Central memory CD4-positive, alpha-beta T cell (primary cell): Measurements from ENCODE around the gene AKAP13.
"Not testable (repeated sequence)": the region's sequence is repeated elsewhere in the genome, so short reads cannot be mapped to it uniquely, and the experiment has no call there.

Source experiments
- DNase-seq: peaks from one replicate; pipeline ENCODE4 v3.0.0; 2022

Gene AKAP13

GRCh38 chr15:85639752-85640381 is 259.5 kb downstream of the AKAP13 start:
- DNase-seq = no peak

DNA sequence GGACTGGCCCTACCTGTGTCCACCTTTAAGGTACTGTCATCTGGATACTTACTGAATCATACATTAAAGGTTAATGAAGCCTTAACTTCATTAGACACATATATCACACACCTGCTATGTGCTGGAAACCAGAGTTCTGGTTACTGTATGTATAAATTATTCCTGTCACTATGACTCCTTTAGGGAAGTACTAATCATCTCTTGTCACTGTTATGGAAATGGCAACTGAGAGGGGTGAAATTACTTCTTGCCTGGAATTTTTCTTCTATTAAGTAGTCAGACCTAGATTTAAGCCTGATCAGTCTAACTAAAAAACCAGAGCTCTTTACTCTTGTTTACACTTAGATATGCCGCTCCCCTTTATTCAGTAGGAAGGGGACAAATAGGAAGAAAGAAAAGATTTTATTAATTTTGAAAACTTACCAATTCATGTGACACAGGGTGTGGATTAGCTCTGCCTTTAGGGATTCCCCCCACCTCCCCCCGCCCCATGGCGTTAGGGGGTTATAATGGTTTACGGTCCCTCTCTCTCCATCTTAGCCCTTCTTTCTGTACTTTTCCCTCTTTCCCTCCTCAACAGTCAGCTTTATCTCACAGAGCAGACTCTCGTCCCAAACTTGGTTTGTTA is 261.8 kb downstream of the AKAP13 start:
- no peak for DNase-seq

- DNase-seq = no peak
These were observed 262.3 kb downstream of the AKAP13 start for GRCh38 chr15:85642693-85643066.

DNA sequence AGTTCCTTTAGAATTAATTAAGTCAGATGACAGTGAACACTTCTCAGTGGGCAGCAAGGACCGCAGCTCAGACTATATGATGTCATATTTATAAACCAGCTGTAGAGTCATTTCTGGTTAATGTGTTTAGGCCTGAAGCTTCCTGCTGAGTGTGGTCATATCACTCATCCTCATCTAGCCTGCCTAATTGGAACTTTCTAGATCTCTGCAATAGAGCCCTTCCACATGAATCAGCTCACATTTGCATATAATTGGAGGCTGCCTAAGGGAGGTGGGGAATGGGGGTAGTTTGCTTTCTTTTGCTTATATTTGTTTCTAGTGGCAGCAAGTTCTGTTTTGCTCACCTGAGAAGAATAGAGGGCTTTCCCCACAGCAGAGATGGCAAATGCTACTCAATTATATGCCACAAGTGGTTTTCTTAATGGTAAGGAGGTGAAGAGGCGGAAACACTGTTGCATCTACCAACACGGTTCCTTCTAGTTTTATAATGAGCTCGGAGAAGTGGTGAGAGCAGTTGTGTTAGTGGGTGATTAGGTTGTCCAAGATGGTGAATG is 266.2 kb downstream of the AKAP13 start:
- peak; percentile 45 for DNase-seq

DNA sequence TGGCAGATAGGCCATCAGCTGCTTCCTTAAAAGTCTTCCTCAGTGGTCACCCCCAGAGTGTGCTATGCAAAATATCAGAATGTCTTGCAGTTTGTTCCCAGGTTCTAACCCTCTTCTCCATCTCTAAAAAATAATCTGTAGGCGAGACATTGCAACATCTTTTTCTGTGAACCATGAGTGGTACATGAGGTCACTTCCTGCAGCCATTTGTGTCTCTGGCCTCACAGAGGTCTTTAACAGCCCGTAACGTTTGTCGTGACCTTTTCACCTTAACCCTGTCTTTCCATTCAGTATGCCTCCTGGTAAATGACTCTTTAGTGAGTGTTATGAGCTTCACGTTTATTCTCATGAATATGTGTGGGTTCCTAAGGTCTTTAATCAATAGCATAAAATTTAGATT is 269.0 kb downstream of the AKAP13 start:
- DNase-seq = no peak

DNA sequence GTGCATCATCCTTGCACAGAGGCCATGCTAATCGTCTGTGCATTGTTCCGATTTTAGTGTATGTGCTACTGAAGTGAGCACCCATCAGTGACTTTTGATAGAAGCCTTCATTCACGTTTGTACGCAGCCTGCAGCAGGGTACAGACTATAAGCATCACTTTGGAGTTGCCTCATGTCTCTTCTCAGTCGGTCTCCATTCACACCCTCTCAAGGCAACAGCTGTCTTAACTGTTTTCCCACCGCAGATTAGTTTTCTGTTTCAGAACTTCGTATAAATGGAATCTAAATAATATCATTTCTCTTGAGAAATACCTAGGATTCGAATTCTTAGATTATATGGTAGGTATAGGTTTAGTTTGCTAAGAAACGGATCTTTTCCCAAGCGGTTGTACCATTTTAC is 271.1 kb downstream of the AKAP13 start:
- DNase-seq = no peak

DNA sequence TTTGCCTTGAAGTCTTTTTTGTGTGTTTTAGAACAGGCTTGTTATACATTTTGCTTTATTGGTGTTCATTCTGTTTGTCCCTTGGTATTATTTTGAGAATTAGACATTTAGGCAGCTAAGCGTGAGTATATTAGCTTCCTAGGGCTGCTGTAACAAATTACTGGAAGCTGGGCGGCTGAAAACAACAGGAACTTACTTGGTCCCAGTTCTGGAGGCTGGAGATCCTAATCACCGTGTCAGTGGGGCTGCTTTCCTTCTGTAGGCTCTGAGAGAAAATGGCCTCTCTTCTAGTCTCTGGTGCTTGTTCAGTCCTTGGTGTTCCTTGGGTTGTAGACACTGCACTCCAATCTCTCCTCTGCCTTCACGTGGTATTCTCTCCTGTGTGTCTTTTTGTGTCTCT is 272.1 kb downstream of the AKAP13 start:
- DNase-seq = no peak

- no peak for DNase-seq
These were observed 276.7 kb downstream of the AKAP13 start for GRCh38 chr15:85657132-85657531.

DNA sequence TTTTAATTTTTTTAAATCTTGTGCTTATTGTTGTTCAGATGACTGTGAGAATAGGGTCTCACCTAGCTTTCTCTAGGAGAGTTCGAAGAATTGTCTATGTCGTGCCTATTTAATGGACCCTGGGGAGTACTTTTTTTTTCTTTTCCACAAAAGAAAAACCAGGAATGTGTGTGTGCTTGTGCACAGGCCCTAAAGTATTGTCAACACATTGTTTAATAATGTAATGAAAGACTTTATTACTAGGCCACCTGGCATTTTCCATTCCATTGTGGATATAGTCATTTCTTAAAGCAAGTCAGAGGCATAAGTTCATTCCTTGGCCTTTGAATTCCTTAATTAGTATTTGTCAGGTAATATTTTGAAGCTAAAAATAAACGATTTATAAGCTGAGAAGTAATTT is 278.4 kb downstream of the AKAP13 start:
- no peak for DNase-seq

GRCh38 chr15:85661859-85662258 is 281.5 kb downstream of the AKAP13 start:
- no peak for DNase-seq

- DNase-seq = not testable (repeated sequence)
These were observed 285.3 kb downstream of the AKAP13 start for GRCh38 chr15:85665677-85666076.

- DNase-seq = peak; percentile 87
These were observed 287.4 kb downstream of the AKAP13 start for GRCh38 chr15:85667491-85668424.

- DNase-seq = no peak
These were observed 290.8 kb downstream of the AKAP13 start for GRCh38 chr15:85671156-85671555.

DNA sequence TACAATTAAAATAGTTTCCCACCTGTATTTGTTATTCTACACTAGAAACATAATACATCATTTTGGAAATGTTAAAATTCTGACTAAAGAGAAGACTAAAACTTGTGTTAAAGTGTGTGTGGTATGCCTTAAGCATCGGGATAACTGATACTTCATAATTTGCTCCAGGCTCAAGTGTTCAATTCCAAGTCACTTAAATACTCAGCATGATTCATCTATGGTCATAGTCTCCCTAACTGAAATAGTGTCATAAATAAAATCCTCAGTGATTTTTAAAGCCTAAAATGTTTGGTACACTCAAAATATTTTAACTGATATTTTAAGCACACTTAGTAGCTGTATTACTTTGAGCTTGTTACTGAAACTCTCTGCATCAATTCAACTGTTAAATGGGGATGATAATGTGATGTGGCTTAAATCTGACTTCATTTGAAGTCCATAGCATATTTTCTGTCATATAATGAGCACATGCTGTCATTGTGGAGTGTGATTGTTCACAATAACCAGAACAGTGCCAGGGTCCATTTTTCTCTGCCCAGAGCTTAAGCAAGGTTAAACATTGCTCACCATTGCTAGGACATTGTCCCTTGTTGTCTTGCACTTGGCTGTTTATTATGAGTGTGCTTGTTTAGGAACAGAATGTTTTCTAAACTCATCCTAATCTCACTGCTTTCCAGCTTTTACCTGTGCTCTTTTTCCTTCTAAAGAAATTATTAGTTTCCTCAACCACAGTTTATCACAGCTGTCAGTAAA is 292.1 kb downstream of the AKAP13 start:
- no peak for DNase-seq

GRCh38 chr15:85673326-85673725 is 292.9 kb downstream of the AKAP13 start:
- DNase-seq = no peak

DNA sequence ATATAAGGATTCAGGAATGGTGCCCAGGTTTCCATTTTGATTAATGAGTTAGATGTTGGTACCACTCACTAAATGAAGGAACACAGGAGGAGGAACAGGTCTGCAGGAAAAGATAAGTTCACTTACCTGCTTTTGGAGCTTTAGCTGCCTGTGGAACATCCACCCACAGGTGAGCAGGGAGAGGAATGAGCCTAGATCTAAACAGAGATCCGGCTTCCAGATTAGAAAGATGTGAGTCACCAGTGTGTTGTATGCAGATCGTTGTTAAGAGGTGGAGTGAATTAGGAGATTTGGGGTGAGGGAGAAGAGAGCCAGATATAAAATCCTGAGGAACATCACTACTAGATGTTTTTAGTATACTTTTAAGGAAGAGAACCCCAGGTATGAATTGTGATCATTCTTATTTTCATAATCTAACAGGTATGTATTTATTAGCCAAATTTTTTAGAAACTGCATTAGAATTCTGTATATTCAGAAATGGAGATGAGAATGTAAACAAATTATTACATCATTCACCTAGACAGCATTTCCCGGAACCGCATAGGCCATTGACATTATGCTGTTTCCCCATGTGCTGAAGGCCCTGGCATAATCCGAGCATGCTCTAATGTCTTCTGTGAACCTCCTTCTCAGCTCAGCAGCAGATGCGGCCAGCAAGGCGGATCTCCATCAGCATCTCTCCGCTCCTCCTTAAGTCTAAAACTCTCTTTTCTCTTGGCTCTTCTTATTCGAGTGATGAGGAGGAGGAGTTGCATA is 296.1 kb downstream of the AKAP13 start:
- DNase-seq = no peak

DNA sequence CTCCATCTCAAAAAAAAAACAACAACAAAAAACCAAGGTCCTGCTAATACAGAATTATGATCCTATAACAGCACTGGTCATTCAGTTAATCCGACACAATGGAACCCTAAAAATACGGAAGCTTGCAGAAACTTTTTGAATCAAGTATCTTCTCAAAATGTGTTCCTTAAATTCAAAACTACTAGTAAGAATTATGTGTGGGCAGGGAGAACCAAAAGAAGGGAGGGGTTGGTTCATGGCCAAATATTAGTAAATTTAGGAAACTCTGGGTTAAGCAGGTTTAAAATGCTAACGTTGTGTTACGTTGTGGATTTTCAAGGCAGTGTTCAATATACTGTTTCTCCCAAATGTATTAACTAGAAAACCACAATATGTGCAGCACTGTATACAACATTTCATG is 298.8 kb downstream of the AKAP13 start:
- no peak for DNase-seq

GRCh38 chr15:85681386-85681785 is 301.0 kb downstream of the AKAP13 start:
- no peak for DNase-seq

- DNase-seq = no peak
These were observed 303.8 kb downstream of the AKAP13 start for GRCh38 chr15:85684174-85684710.

DNA sequence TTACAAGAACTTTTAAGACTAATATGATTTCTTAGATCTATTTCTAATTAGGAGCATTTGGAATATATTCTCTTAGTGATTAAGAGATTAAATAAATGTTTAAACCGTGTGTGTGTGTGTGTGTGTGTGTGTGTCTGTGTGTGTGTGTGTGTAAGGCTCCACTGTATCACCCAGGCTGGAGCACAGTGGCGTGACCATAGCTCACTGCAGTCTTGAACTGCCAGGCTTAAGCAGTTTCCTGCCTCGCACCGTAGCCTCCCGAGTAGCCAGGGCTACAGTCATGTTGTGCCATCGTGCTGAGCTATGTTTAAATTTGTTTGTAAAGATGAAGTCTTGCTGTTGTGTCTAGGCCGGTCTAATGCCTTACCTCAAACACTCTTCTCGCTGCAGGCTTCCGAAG is 305.0 kb downstream of the AKAP13 start:
- DNase-seq = no peak

GRCh38 chr15:85687329-85687728 is 306.9 kb downstream of the AKAP13 start:
- DNase-seq = no peak

GRCh38 chr15:85688711-85689110 is 308.3 kb downstream of the AKAP13 start:
- DNase-seq = no peak
